Amygdala (tissue), 56 donors: ENCODE measurements around the gene FRMD6.

Experiments used
- DNase-seq, 56 donors: peaks; one replicate each; lab custom pipeline; 2025; lab: John Stamatoyannopoulos, UW

FRMD6 gene

DNA sequence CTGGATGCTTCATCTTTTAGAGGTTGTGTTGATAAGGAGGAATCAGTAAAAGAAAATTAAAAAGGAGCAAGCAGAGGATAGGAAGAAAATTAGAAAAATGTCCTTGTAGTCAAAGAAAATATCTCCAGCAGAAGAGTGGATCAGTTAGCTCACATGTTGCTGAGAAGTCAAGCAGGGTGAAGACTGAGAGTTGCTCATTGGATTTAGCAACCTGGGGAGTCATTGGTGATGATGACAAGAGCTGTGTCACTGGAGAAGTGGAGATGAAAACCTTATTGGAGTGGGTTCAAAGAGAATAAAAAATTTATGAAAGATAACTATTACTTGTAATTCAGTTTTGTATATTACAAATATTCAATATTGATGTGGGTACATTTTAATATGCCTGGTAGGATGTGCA is 9.8 kb downstream of the FRMD6 start:
- no peak for DNase-seq

DNA sequence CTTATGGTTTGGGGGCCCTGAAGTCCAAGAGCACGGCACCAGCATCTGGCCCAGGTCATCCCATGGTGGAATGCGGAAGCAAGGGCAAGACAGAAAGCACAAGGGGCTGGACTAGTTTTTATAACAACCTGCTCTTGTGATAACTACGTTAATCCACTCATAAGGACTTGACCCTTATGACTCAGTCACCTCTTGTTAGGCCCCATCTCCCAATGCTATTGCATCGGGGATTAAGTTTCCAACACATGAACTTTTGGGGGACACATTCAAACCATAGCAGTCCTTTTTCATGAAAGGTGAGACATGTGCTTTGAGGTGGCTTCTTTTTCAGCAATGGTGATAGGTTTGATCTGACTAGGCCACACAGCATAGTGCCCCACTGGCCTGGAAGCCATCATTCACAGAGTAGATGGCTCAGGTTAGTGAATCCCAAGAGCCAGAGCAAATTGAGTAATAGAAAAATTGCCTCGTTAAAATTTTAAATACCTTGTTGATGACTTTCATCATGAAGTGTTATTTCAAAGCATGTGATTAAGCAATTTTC is 12.1 kb downstream of the FRMD6 start:
- no peak for DNase-seq

DNA sequence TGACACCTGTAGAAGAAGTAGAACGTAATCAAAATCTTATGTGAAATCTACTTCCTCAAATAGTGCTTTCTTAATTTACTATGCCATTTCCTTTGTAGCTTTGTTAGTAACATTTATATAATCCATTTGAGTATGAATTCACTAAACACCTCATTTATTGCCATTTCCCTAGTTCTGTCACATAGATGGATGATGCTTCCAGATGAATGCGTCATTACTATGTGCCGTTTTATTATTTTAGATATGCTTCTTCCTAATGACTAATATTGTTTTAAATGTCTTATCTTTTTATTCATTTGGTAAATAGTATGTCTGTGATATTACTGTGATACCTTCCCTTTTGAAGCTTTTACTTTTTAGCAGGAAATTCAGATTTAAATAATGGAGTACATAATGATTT is 14.4 kb downstream of the FRMD6 start:
- DNase-seq: no peak

GRCh38 chr14:51666826-51667225 is 15.1 kb downstream of the FRMD6 start:
- DNase-seq: no peak

DNA sequence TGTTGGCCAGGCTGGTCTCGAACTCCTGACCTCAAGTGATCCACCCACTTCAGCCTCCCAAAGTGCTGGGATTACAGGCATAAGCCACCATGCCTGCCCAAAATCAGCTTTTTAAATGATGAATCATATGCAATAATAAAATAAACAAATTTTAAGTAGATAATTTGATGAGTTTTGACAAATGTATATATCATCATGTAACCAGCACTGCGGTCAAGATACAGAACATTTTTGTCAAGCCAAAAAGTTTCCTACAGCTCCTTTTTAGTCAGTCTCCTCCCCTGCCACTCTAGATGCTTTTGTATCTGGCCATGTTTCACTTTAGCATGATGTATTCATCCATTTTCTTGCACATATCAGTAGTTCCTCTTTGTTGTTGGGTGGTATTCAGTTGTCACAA is 17.2 kb downstream of the FRMD6 start:
- no peak for DNase-seq

- no peak for DNase-seq
Measured at GRCh38 chr14:51674294-51675002, 22.7 kb downstream of the FRMD6 start.

DNA sequence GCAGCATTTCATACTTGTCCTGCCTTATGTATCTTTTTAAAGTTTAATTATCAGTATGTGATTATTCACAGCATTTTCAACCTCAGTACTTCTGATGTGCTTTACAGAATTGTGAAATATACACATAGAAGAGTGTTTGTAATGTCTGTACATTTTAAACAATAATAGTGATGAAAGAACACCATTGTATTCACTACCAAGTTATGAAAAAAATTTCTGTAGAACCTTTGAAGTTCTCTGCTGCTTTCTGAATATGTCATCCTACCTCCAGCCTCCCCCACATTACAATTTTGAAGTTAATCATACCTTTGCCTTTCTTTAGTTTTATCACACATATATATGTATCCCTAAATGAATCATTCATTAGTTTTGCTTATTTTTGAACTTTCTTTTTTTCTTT is 24.8 kb downstream of the FRMD6 start:
- no peak for DNase-seq

- no peak for DNase-seq
Measured at GRCh38 chr14:51677266-51677665, 25.6 kb downstream of the FRMD6 start.

GRCh38 chr14:51677738-51678137 is 26.0 kb downstream of the FRMD6 start:
- no peak for DNase-seq

- DNase-seq: no peak
Measured at GRCh38 chr14:51680031-51680430, 28.3 kb downstream of the FRMD6 start.

GRCh38 chr14:51681411-51681810 is 29.7 kb downstream of the FRMD6 start:
- DNase-seq: no peak

DNA sequence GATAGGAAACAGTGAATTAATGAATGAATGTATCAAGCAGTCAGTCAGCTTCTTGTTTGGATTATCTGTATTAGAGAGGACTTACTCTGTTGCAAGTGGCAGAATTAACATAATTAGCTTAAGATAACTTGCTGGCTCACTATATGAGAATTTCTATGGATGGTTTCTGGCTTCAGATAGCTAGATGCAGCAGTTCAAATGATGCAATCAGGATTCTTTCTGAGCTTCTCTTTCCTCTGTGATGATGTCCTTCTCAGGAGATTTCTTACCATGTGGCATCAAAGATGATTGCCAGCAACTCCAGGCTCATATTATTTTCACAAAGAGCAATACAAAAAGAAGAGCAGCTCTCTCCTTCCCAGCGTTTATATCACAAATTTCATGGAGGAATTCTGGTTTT is 30.7 kb downstream of the FRMD6 start:
- DNase-seq: no peak

DNA sequence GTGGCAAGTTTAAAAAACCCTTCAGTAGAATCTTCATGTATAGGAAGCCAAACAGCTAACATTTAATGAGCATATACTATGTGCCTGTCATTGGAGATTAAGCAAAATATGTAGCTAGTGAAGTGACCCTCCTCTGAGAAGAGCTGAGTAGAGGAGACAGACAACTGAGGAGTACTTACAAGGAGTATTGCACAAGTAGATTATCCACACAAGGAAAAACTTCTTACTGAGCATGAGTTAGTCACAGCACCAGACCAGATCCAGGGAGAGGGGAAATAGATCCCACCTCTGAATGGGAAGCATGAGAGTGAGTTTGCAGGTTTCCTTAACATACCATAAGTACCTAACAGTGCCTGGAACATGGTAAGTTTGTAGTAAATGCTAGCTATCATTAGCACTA is 33.0 kb downstream of the FRMD6 start:
- DNase-seq: no peak

DNA sequence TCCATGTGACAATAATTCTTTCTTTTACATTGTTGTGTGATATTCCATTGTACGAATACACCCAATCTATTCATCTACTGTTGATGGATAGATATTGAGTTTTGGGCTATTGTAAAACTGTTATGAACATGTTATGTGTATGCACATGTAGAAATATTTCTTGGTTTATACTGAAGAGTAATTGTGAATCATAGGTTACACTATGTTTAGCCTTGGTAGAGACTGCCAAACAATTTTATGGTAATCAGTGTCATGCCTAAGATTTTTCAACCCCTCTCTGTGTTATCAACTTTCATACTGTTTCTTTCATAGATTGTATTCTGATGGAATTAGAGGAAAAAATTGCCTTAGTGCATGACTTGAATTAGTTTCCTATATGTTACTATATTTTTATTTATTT is 39.5 kb downstream of the FRMD6 start:
- no peak for DNase-seq

- no peak for DNase-seq
Measured at GRCh38 chr14:51692646-51693045, 40.9 kb downstream of the FRMD6 start.

- DNase-seq: no peak
Measured at GRCh38 chr14:51697848-51698247, 46.1 kb downstream of the FRMD6 start.

DNA sequence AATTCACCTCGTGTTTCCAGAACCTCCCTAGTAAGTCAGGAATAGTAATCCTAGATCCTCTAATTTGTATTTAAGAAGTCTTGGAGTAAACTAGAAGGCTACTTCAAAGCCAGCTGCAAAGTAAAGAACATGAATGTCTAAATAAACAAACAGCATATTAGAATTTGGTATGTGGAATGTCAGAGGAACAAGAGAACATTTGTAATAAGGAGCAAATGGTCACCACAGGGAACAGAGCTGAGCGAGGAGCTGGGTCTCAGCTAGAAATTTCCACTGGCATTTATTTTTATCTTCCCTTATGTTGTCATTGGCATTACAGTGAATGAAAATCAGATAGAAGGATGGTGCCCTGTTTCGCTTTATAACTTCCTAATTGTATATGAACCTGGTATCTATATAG is 50.2 kb downstream of the FRMD6 start:
- no peak for DNase-seq

DNA sequence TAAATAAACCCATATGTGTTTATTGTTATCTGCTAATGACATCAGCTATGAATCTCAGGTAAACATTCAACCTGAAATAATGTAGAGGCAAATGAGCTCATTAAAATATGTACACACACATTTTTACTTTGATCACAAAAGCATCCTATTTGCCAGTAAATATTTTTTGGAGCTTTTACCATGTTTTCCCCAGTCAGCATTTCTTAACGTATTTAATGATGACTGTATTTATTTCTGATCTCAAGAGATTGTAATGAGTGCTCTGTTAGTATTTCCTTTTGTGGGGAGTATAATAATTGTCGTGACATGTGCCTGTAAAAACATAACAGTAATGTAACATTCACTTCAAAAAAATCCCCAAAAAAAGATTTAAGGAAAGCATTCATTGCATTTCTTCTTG is 52.1 kb downstream of the FRMD6 start:
- no peak for DNase-seq

DNA sequence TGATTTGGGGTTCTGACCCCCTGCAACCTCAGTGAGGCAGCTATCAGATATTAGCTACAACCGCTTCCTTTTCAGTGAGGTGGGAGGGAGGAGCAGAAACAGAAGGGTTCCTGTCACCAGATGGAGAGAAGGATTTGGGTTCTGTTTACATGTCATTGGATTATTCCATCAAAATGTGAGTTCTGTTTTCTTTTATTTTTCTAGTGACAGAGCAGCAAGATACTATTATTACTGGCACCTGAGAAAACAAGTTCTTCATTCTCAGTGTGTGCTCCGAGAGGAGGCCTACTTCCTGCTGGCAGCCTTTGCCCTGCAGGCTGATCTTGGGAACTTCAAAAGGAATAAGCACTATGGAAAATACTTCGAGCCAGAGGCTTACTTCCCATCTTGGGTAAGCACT is 52.8 kb downstream of the FRMD6 start:
- no peak for DNase-seq

GRCh38 chr14:51707327-51707726 is 55.6 kb downstream of the FRMD6 start:
- no peak for DNase-seq

- DNase-seq: no peak
Measured at GRCh38 chr14:51711505-51711904, 59.8 kb downstream of the FRMD6 start.

DNA sequence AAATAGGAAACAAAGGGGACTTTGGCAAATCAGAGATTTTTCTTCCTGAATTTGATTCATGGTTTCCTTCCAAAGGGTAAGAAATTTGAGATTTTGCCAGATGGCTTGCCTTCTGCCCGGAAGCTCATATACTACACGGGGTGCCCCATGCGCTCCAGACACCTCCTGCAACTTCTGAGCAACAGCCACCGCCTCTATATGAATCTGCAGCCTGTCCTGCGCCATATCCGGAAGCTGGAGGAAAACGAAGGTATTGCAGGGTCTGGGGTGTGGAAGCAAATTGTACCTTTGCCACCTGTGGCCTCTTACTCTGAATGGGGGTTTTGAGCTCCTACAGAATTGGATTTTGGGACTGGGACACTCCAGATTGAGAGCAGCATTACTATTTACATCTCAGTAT is 63.5 kb downstream of the FRMD6 start:
- DNase-seq: no peak

DNA sequence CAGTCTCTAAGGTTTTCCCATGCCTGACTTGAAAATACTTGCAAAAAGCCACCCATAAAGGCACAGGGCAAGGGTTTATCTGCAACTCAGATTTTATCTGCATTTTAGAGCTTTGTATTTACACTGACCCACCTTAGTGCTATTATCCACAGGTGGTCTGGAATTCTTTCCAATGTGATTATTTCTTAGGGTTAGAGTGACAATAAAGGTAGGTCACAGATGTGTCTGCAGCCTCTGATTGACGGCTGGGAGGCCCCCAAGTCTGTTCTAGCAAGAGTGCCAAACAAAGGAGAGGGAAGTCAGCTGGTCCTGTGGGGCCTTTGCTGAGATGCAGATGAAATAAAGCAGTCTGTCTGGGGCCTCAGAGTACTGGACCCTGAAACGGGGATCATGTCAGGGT is 64.0 kb downstream of the FRMD6 start:
- DNase-seq: no peak
